Heart left ventricle (tissue), 13 donors: ENCODE results near the gene MYBPH.

Source experiments
- POLR2A ChIP-seq, 2 donors: fragments of 450-650 bp; IDR thresholded peaks; one replicate each; pipeline ENCODE4 v1.6.1; 2017; ENCODE audit warnings: antibody characterized with exemption in 2 of 2, mild to moderate bottlenecking in 2 of 2, moderate library complexity in 2 of 2
- TF ChIP-seq, protein P1 (sequence below), 12 donors: fragments of 200-600 bp; sonication (generic) in 4 of 12; IDR thresholded peaks; one replicate each; pipeline versions ENCODE4 v1.5.0 to v1.8.0; 2018 to 2022; ENCODE audit warnings: antibody characterized with exemption in 12 of 12, mild to moderate bottlenecking in 5 of 12
- donor health status: ischemic (EF 13 %, LVEDD 7.1; RV severe dilation, severe dysfunction).
- donor health status: DM: no; HTN: yes; CAD: no.
- donor health status: DM: no; HTN: no; CAD: no.
- donor health status: ischemic (EF 25% LVEDD 6.9; RV normal size, moderate dysfunction).
- donor health status: ischemic (EF 25% LVEDD 5.7; RV mildly dilated, moderate dysfunction).
- donor health status: ischemic (EF 35%, LVEDD 5.7; RV mildly dilated, moderate dysfunction).
- donor health status: nonischemic (EF 11% LVEDD 7.7; RV severe dilation, severe dysfunction).
- donor health status: DM: yes; HTN: yes; CAD: no.
- donor health status: PGD.
- donor health status: ischemic (EF 29% LVEDD 5.4; RV normal size, mild dysfunction).
- donor health status: nonischemic (EF 23%, LVEDD 6.1; RV moderate dilation, normal function).

- TF ChIP-seq, protein P1, sequence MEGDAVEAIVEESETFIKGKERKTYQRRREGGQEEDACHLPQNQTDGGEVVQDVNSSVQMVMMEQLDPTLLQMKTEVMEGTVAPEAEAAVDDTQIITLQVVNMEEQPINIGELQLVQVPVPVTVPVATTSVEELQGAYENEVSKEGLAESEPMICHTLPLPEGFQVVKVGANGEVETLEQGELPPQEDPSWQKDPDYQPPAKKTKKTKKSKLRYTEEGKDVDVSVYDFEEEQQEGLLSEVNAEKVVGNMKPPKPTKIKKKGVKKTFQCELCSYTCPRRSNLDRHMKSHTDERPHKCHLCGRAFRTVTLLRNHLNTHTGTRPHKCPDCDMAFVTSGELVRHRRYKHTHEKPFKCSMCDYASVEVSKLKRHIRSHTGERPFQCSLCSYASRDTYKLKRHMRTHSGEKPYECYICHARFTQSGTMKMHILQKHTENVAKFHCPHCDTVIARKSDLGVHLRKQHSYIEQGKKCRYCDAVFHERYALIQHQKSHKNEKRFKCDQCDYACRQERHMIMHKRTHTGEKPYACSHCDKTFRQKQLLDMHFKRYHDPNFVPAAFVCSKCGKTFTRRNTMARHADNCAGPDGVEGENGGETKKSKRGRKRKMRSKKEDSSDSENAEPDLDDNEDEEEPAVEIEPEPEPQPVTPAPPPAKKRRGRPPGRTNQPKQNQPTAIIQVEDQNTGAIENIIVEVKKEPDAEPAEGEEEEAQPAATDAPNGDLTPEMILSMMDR (IDR thresholded peaks at IDR 0.05): no peak
- TF ChIP-seq POLR2A (IDR thresholded peaks at IDR 0.05): no peak
These were observed 24.1 kb downstream of the MYBPH start for GRCh38 chr1:203151362-203152157.
